Endothelial cell (in vitro differentiated cells): ENCODE results near the gene FGF19. TPM values are rescaled to one million over a fixed set of nuclear protein-coding genes. Genes with fewer than 3 reads are reported as not detected.

Experiments used
- DNase-seq: peaks from one replicate; pipeline ENCODE4 v3.0.0; 2021; ENCODE audit warnings: low spot score
- H3K27ac Mint-ChIP-seq: one replicate; pipeline ENCODE4 v1.8.0; 2021; ENCODE audit warnings: mixed read lengths, inconsistent platforms; ENCODE audit not compliant: unreplicated experiment
- H3K27me3 Mint-ChIP-seq: one replicate; pipeline ENCODE4 v1.8.0; 2021; ENCODE audit warnings: mild to moderate bottlenecking, moderate library complexity, mixed read lengths, inconsistent platforms; ENCODE audit not compliant: unreplicated experiment
- H3K36me3 Mint-ChIP-seq: one replicate; pipeline ENCODE4 v1.8.0; 2021; ENCODE audit warnings: mild to moderate bottlenecking, low read depth, mixed read lengths, inconsistent platforms; ENCODE audit not compliant: unreplicated experiment
- H3K4me1 Mint-ChIP-seq: one replicate; pipeline ENCODE4 v1.8.0; 2021; ENCODE audit warnings: mild to moderate bottlenecking, mixed read lengths, inconsistent platforms; ENCODE audit not compliant: unreplicated experiment
- H3K4me3 Mint-ChIP-seq: one replicate; pipeline ENCODE4 v1.8.0; 2021; ENCODE audit warnings: mild to moderate bottlenecking, mixed read lengths, inconsistent platforms; ENCODE audit not compliant: unreplicated experiment
- H3K9me3 Mint-ChIP-seq: one replicate; pipeline ENCODE4 v1.8.0; 2021; ENCODE audit warnings: mixed read lengths, inconsistent platforms; ENCODE audit not compliant: unreplicated experiment
- total RNA-seq: library from RNA; stranded (reverse); fragmentation: NEBNext Ultra II Directional; extraction: Animal tissue kit (Norgen Biotek cat#: 25700); gene quantifications from one replicate; pipeline ENCODE4 v1.2.1, GENCODE V29; 2021; ENCODE audit not compliant: unreplicated experiment
- TF ChIP-seq, protein P1 (sequence below): fragments of 200-600 bp; sonication (generic); IDR thresholded peaks from one replicate; pipeline ENCODE4 v1.5.0; 2021; ENCODE audit warnings: antibody characterized with exemption; ENCODE audit not compliant: unreplicated experiment

FGF19 gene
- total RNA-seq, 1 donor from 2014 or later: not detected

GRCh38 chr11:69686856-69687255, 17.0 kb downstream of the FGF19 start:
- no peak for DNase-seq
- no peak overlapping the region for H3K4me3 Mint-ChIP-seq
- H3K9me3 Mint-ChIP-seq: no peaks in the 10 kb centered on the region
- H3K4me1 Mint-ChIP-seq: no peaks in the 10 kb centered on the region
- TF ChIP-seq, protein P1, sequence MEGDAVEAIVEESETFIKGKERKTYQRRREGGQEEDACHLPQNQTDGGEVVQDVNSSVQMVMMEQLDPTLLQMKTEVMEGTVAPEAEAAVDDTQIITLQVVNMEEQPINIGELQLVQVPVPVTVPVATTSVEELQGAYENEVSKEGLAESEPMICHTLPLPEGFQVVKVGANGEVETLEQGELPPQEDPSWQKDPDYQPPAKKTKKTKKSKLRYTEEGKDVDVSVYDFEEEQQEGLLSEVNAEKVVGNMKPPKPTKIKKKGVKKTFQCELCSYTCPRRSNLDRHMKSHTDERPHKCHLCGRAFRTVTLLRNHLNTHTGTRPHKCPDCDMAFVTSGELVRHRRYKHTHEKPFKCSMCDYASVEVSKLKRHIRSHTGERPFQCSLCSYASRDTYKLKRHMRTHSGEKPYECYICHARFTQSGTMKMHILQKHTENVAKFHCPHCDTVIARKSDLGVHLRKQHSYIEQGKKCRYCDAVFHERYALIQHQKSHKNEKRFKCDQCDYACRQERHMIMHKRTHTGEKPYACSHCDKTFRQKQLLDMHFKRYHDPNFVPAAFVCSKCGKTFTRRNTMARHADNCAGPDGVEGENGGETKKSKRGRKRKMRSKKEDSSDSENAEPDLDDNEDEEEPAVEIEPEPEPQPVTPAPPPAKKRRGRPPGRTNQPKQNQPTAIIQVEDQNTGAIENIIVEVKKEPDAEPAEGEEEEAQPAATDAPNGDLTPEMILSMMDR: no peak
- H3K36me3 Mint-ChIP-seq: no peaks in the 10 kb centered on the region
- no peak overlapping the region for H3K27ac Mint-ChIP-seq
- no peaks in the 10 kb centered on the region for H3K27me3 Mint-ChIP-seq

DNA sequence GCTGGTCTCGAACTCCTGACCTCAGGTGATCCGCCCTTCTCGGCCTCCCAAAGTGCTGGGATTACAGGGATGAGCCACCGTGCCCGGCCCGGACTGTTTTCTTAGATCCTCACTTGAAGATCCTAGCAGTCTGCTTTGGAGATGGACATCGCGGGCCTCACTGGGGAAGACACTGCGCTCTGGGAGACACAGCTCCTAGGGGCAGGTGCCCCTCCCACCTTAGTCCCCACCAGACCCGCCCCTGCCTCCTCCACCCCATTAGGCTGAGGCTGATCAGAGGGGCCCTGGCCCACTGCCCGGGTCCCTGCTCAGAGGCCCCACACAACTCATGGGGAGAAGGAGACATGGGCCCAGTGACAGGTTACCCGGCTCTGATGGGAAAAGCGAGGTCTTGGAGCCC, 17.4 kb downstream of the FGF19 start:
- DNase-seq: no peak
- no peaks in the 10 kb centered on the region for H3K9me3 Mint-ChIP-seq

GRCh38 chr11:69685348-69685747, 18.5 kb downstream of the FGF19 start:
- TF ChIP-seq, protein P1: no peak

More for the DNA sequence above, 17.4 kb downstream of the FGF19 start:
- H3K4me3 Mint-ChIP-seq: no peak overlapping the region
- TF ChIP-seq, protein P1: no peak
- no peak overlapping the region for H3K27ac Mint-ChIP-seq
- H3K27me3 Mint-ChIP-seq: no peaks in the 10 kb centered on the region
- no peaks in the 10 kb centered on the region for H3K4me1 Mint-ChIP-seq
- H3K36me3 Mint-ChIP-seq: no peaks in the 10 kb centered on the region

GRCh38 chr11:69684651-69685050, 19.2 kb downstream of the FGF19 start:
- no peaks in the 10 kb centered on the region for H3K9me3 Mint-ChIP-seq
- H3K36me3 Mint-ChIP-seq: no peaks in the 10 kb centered on the region
- H3K27ac Mint-ChIP-seq: no peak overlapping the region
- no peak overlapping the region for H3K4me3 Mint-ChIP-seq
- no peak for DNase-seq
- TF ChIP-seq, protein P1: no peak
- no peaks in the 10 kb centered on the region for H3K27me3 Mint-ChIP-seq
- H3K4me1 Mint-ChIP-seq: no peaks in the 10 kb centered on the region

More at GRCh38 chr11:69685348-69685747, 18.5 kb downstream of the FGF19 start:
- H3K9me3 Mint-ChIP-seq: no peaks in the 10 kb centered on the region
- no peaks in the 10 kb centered on the region for H3K36me3 Mint-ChIP-seq
- H3K27ac Mint-ChIP-seq: no peak overlapping the region
- no peak for DNase-seq
- H3K27me3 Mint-ChIP-seq: no peaks in the 10 kb centered on the region
- H3K4me3 Mint-ChIP-seq: no peak overlapping the region
- no peaks in the 10 kb centered on the region for H3K4me1 Mint-ChIP-seq

GRCh38 chr11:69683764-69684333, 20.0 kb downstream of the FGF19 start:
- DNase-seq: no peak
- no peak overlapping the region for H3K27ac Mint-ChIP-seq

More at GRCh38 chr11:69683764-69684333, 20.0 kb downstream of the FGF19 start:
- TF ChIP-seq, protein P1: peak; percentile 37
- no peaks in the 10 kb centered on the region for H3K9me3 Mint-ChIP-seq
- H3K4me1 Mint-ChIP-seq: no peaks in the 10 kb centered on the region
- H3K36me3 Mint-ChIP-seq: no peaks in the 10 kb centered on the region
- H3K27me3 Mint-ChIP-seq: no peaks in the 10 kb centered on the region
- H3K4me3 Mint-ChIP-seq: no peak overlapping the region
